ENCODE measurements around the gene PDGFB.

PDGFB gene

GRCh38 chr22:39236321-39237317 is 8.2 kb downstream of the PDGFB start:
- TF ChIP-seq POLR2AphosphoS5 (IDR thresholded peaks at IDR 0.05; ENCODE audit: borderline replicate concordance, low read depth, low read length) (no peak), EZH2 (IDR thresholded peaks at IDR 0.05) (no peak), FOXP2 (optimal IDR thresholded peaks at IDR 0.05; ENCODE audit: control extremely low read depth, extremely low read length, insufficient read depth) (no peak)
- no peak for DNase-seq (ENCODE audit: low read depth, low spot score)
- no peaks in the 10 kb centered on the region for H3K36me3 ChIP-seq (ENCODE audit: insufficient read depth, low read length)
- H3K27ac ChIP-seq, result no peak overlapping the region
- no peak overlapping the region for H3K9ac ChIP-seq (ENCODE audit: insufficient read length)
- H3K4me3 ChIP-seq, result no peak overlapping the region
- H3K9me3 ChIP-seq (ENCODE audit: low read depth, low read length), result no peaks in the 10 kb centered on the region

GRCh38 chr22:39234867-39235687 is 9.7 kb downstream of the PDGFB start:
- DNase-seq (ENCODE audit: low read depth, low spot score), result no peak
- TF ChIP-seq FOXP2 (optimal IDR thresholded peaks at IDR 0.05; ENCODE audit: control extremely low read depth, extremely low read length, insufficient read depth) (no peak), POLR2AphosphoS5 (IDR thresholded peaks at IDR 0.05; ENCODE audit: borderline replicate concordance, low read depth, low read length) (no peak), EZH2 (IDR thresholded peaks at IDR 0.05) (no peak)

GRCh38 chr22:39234472-39234787 is 10.4 kb downstream of the PDGFB start:
- H3K36me3 ChIP-seq (ENCODE audit: insufficient read depth, low read length), result no peaks in the 10 kb centered on the region
- no peak for DNase-seq (ENCODE audit: low read depth, low spot score)
- H3K4me3 ChIP-seq, result no peak overlapping the region
- no peak overlapping the region for H3K9ac ChIP-seq (ENCODE audit: insufficient read length)
- no peaks in the 10 kb centered on the region for H3K9me3 ChIP-seq (ENCODE audit: low read depth, low read length)
- no peak for TF ChIP-seq POLR2AphosphoS5 (IDR thresholded peaks at IDR 0.05; ENCODE audit: borderline replicate concordance, low read depth, low read length)
- no peak for TF ChIP-seq FOXP2 (optimal IDR thresholded peaks at IDR 0.05; ENCODE audit: control extremely low read depth, extremely low read length, insufficient read depth)
- TF ChIP-seq EZH2 (IDR thresholded peaks at IDR 0.05), result no peak
- H3K27ac ChIP-seq, result no peak overlapping the region

More at GRCh38 chr22:39234867-39235687, 9.7 kb downstream of the PDGFB start:
- Histone ChIP-seq H3K9ac (ENCODE audit: insufficient read length) (no peak overlapping the region), H3K4me3 (no peak overlapping the region), H3K36me3 (ENCODE audit: insufficient read depth, low read length) (no peaks in the 10 kb centered on the region), H3K27ac (no peak overlapping the region), H3K9me3 (ENCODE audit: low read depth, low read length) (no peaks in the 10 kb centered on the region)

- H3K27ac ChIP-seq, result no peak overlapping the region
- H3K9me3 ChIP-seq (ENCODE audit: low read depth, low read length), result no peaks in the 10 kb centered on the region
- H3K4me3 ChIP-seq, result no peak overlapping the region
- DNase-seq (ENCODE audit: low read depth, low spot score), result no peak
- no peak overlapping the region for H3K9ac ChIP-seq (ENCODE audit: insufficient read length)
- no peaks in the 10 kb centered on the region for H3K36me3 ChIP-seq (ENCODE audit: insufficient read depth, low read length)
- TF ChIP-seq FOXP2 (optimal IDR thresholded peaks at IDR 0.05; ENCODE audit: control extremely low read depth, extremely low read length, insufficient read depth) (no peak), EZH2 (IDR thresholded peaks at IDR 0.05) (no peak), POLR2AphosphoS5 (IDR thresholded peaks at IDR 0.05; ENCODE audit: borderline replicate concordance, low read depth, low read length) (no peak)
These were observed 10.9 kb downstream of the PDGFB start for GRCh38 chr22:39233710-39234471.

- no peak for TF ChIP-seq EZH2 (IDR thresholded peaks at IDR 0.05)
- Histone ChIP-seq H3K4me3 (no peak overlapping the region), H3K27ac (no peak overlapping the region), H3K9me3 (ENCODE audit: low read depth, low read length) (no peaks in the 10 kb centered on the region), H3K36me3 (ENCODE audit: insufficient read depth, low read length) (no peaks in the 10 kb centered on the region), H3K9ac (ENCODE audit: insufficient read length) (no peak overlapping the region)
- no peak for DNase-seq (ENCODE audit: low read depth, low spot score)
These were observed 11.7 kb downstream of the PDGFB start for GRCh38 chr22:39232806-39233709.

GRCh38 chr22:39232246-39232645 is 12.5 kb downstream of the PDGFB start:
- TF ChIP-seq FOXP2 (optimal IDR thresholded peaks at IDR 0.05; ENCODE audit: control extremely low read depth, extremely low read length, insufficient read depth), result no peak
- no peak for TF ChIP-seq EZH2 (IDR thresholded peaks at IDR 0.05)
- TF ChIP-seq POLR2AphosphoS5 (IDR thresholded peaks at IDR 0.05; ENCODE audit: borderline replicate concordance, low read depth, low read length), result no peak
- Histone ChIP-seq H3K4me3 (no peak overlapping the region), H3K9me3 (ENCODE audit: low read depth, low read length) (no peaks in the 10 kb centered on the region), H3K27ac (no peak overlapping the region), H3K9ac (ENCODE audit: insufficient read length) (no peak overlapping the region), H3K36me3 (ENCODE audit: insufficient read depth, low read length) (no peaks in the 10 kb centered on the region)
- DNase-seq (ENCODE audit: low read depth, low spot score), result no peak

- Histone ChIP-seq H3K9ac (ENCODE audit: insufficient read length) (no peak overlapping the region), H3K36me3 (ENCODE audit: insufficient read depth, low read length) (no peaks in the 10 kb centered on the region), H3K27ac (no peak overlapping the region), H3K4me3 (no peak overlapping the region), H3K9me3 (ENCODE audit: low read depth, low read length) (no peaks in the 10 kb centered on the region)
- TF ChIP-seq POLR2AphosphoS5 (IDR thresholded peaks at IDR 0.05; ENCODE audit: borderline replicate concordance, low read depth, low read length) (no peak), FOXP2 (optimal IDR thresholded peaks at IDR 0.05; ENCODE audit: control extremely low read depth, extremely low read length, insufficient read depth) (no peak), EZH2 (IDR thresholded peaks at IDR 0.05) (no peak)
- no peak for DNase-seq (ENCODE audit: low read depth, low spot score)
These were observed 13.4 kb downstream of the PDGFB start for GRCh38 chr22:39231197-39231950.

All from SK-N-MC (cell line).